SJSA1 (cell line): ENCODE results near the gene PEX14. TPM values are rescaled to one million over a fixed set of nuclear protein-coding genes. Genes with fewer than 3 reads are reported as not detected.
"Not testable (repeated sequence)": the region's sequence is repeated elsewhere in the genome, so short reads cannot be mapped to it uniquely, and the experiment has no call there.

ENCODE experiments used
- DNase-seq, 2 experiments: peaks; one replicate each; pipeline ENCODE4 v3.0.0-alpha.2; 2015 to 2020; ENCODE audit warnings: low spot score in 2 of 2, low read depth in 1 of 2
- H3K27ac ChIP-seq: fragments of 250-450 bp; sonication (Bioruptor Pico); 2 replicates; pipeline ENCODE4 v1.5.1; 2020; ENCODE audit warnings: mild to moderate bottlenecking, moderate library complexity
- H3K27me3 ChIP-seq: fragments of 250-450 bp; sonication (Bioruptor Pico); replicated peaks from 2 replicates; pipeline ENCODE4 v1.5.1; 2020; ENCODE audit warnings: mild to moderate bottlenecking, moderate library complexity
- H3K36me3 ChIP-seq: fragments of 250-450 bp; sonication (Bioruptor Pico); 2 replicates; pipeline ENCODE4 v1.5.1; 2020; ENCODE audit warnings: mild to moderate bottlenecking
- H3K4me1 ChIP-seq: fragments of 250-450 bp; sonication (Bioruptor Pico); replicated peaks from 2 replicates; pipeline ENCODE4 v1.6.1; 2021; ENCODE audit warnings: mild to moderate bottlenecking
- H3K4me3 ChIP-seq: fragments of 250-450 bp; sonication (Bioruptor Pico); 2 replicates; pipeline ENCODE4 v1.5.1; 2020; ENCODE audit warnings: mild to moderate bottlenecking
- H3K9me3 ChIP-seq: fragments of 250-450 bp; sonication (Bioruptor Pico); replicated peaks from 2 replicates; pipeline ENCODE4 v1.5.1; 2020; ENCODE audit warnings: mild to moderate bottlenecking
- total RNA-seq: library from RNA; depleted of rRNA; stranded (reverse); fragments of >200 nt; shearing (Covaris generic); gene quantifications from 2 replicates; pipeline ENCODE4 v1.2.3, GENCODE V29; 2014; rRNA removed

The PEX14 gene, protein sequence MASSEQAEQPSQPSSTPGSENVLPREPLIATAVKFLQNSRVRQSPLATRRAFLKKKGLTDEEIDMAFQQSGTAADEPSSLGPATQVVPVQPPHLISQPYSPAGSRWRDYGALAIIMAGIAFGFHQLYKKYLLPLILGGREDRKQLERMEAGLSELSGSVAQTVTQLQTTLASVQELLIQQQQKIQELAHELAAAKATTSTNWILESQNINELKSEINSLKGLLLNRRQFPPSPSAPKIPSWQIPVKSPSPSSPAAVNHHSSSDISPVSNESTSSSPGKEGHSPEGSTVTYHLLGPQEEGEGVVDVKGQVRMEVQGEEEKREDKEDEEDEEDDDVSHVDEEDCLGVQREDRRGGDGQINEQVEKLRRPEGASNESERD
- 13.8 and 14.0 TPM in 2 replicates for total RNA-seq

DNA sequence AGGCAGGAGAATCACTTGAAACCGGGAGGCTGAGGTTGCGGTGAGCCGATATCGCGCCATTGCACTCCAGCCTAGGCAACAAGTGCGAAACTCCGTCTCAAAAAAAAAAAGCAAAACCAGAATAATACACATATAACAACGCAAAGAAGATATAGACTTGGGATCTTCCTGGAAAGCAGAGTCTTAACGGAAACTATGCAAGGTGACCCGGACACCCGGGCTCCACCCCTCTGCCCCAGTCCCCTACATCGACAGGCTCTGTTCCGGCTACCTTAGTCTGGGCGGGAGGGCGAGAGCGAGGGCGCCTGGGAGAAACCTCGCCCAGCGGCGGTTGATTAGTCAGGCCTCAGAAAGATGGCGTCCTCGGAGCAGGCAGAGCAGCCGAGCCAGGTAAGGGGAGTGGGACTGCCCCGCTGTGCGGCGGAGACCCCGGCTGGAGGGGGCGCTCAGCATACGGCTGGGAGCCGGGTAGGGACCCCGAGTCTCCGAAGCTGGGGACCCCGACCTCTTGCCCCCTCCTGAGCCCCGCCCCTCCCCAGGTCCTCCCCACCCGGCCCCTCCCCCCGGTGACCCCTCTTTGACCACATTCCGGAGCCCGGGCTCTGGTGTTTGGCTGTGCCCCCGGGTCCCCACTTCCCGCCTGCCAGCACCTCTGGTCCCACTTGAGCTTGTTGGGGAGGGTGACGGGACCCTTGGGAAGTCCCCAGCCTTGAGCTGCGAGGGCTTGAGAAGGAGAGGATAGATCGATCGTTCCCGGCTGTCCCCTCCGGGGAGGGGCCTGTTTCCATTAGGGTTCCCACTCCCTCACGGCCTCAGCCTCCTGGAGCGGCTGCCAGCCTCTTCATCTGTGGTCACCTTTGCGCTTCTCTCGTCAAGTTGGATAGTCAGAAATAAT, at the start of gene PEX14:
Gene PEX14 (plus strand): TSS at position 338 of the 895 bp plus-strand sequence. CDS start 17 bp downstream, at position 355.
- Histone ChIP-seq H3K9me3 (no peaks in the 10 kb centered on the region), H3K4me1 (peaks cover 19% of the 10 kb centered on the region), H3K27ac (peak within 1 kb of the TSS; percentile 24; the same call in 1 of the 2 replicates), H3K36me3 (peaks cover 3% of the 10 kb centered on the region; the same call in 1 of the 2 replicates), H3K4me3 (peak within 1 kb of the TSS; percentile 56), H3K27me3 (no peaks in the 10 kb centered on the region)
- peak; percentile 72 to 89 for DNase-seq

DNA sequence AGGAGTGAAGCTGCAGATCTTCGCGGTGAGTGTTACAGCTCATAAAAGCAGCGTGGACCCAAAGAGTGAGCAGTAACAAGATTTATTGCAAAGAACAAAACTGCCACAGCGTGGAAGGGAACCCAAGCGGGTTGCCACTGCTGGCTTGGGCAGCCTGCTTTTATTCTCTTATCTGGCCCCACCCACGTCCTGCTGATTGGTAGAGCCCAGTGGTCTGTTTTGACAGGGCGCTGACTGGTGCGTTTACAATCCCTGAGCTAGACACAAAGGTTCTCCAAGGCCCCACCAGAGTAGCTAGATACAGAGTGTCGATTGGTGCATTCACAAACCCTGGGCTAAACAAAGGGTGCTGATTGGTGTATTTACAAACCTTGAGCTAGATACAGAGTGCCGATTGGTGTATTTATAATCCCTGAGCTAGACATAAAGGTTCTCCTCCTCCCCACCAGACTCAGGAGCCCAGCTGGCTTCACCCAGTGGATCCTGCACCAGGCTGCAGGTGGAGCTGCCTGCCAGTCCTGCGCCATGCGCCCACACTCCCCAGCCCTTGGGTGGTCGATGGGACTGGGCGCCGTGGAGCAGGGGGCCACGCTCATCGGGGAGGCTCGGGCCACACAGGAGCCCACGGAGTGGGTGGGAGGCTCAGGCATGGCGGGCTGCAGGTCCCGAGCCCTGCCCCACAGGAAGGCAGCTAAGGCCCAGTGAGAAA, 48.8 kb upstream of the PEX14 start:
- H3K4me1 ChIP-seq, H3K36me3 ChIP-seq, H3K27me3 ChIP-seq, H3K27ac ChIP-seq, H3K4me3 ChIP-seq, DNase-seq, H3K9me3 ChIP-seq: not testable (repeated sequence)

DNA sequence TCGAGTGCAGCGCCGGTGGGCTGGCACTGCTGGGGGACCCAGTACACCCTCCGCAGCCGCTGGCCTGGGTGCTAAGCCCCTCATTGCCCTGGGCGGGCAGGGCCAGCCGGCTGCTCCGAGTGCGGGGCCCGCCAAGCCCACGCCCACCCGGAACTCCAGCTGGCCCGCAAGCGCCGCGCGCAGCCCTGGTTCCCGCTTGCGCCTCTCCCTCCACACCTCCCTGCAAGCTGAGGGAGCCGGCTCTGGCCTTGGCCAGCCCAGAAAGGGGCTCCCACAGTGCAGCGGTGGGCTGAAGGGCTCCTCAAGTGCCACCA, 48.3 kb upstream of the PEX14 start:
- H3K36me3 ChIP-seq, DNase-seq, H3K4me3 ChIP-seq, H3K27me3 ChIP-seq, H3K9me3 ChIP-seq, H3K27ac ChIP-seq: not testable (repeated sequence)
- H3K4me1 ChIP-seq: peaks cover 14% of the 10 kb centered on the region

DNA sequence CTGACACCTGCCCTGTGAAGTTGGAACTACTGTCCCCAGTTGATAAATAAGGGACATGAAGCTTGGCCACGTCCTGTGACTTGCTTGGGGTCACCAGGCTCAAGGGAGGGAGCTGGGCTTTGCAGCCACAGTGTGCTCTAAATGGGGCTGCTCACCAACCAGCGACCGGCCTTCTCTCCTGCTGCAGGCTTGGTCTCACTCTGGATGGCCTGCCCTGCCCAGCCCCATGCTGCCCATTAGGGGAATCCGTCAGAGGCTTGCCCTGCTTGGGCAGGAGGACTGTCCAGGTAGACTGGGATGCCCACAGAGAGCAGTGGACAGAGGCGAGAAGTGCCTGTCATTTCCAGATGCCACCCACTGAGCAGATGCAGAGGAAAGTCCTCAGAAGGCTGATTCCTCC, 45.8 kb upstream of the PEX14 start:
- Histone ChIP-seq H3K27ac (no peak overlapping the region), H3K27me3 (no peaks in the 10 kb centered on the region), H3K9me3 (no peaks in the 10 kb centered on the region), H3K4me1 (peaks cover 15% of the 10 kb centered on the region), H3K36me3 (no peaks in the 10 kb centered on the region), H3K4me3 (no peak overlapping the region)
- no peak for DNase-seq

DNA sequence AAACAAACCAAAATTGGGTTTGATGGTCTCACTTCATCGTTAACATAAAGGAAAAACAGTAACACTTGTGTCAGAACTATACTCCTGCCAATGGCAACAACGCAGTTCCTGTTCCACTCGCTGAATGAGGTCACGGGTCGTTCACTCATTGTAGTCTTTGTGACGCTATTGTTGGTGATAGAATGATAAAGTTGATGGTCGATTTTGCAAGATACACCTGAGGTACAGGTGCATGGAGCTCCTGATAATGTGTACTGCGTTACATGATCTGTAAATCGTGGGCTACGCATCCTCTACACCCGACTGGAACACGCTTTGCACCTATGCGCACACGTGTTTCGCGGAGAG, 44.9 kb upstream of the PEX14 start:
- H3K27ac ChIP-seq: no peak overlapping the region
- H3K36me3 ChIP-seq: no peaks in the 10 kb centered on the region
- DNase-seq: no peak
- no peaks in the 10 kb centered on the region for H3K9me3 ChIP-seq
- H3K27me3 ChIP-seq: no peaks in the 10 kb centered on the region
- H3K4me3 ChIP-seq: peak overlapping the region; percentile 64
- H3K4me1 ChIP-seq: peaks cover 15% of the 10 kb centered on the region

DNA sequence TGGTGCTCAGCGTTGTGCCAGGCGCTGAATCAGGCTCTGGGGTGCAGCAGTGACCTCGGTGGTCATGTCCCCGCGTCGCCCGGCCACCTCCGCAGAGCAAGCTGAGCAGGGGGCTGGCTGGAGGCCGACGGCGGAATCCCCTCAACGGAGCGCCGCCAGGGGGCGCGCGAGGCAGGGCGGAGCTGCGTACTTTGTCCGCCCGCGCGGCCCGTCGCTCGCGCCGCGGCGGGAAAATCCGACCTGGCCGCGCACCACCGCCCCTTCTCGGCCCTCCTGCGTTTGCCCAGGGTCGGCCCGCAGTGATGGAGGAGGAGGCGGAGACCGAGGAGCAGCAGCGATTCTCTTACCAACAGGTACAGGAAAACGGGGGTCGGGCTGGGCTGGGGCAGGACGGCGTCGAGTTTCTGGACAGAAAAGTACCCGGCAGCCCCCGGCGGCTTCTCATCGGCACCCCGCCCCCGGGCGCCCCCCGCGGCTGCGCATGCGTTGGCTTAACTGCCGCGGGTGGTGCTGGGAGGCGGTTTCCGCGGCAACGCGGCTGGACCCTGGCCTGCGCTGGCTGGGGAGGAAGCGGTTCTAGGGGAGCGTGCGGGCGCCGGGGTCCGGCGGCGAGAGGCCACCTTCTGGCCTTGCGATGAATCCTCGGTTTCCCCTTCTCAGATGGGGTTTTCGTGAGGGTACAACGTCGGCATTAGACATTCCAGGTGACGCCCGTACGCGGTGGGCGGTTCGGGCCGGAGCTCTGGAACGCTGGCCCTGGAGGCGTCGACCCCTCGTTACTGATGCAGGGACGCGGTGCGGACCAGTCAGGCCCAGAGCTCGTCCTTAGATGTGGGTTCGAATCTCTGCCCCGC, 44.3 kb upstream of the PEX14 start, which contains the start of gene CENPS:
Gene CENPS (plus strand): TSS at position 218 of the 854 bp plus-strand sequence. CDS start 85 bp downstream, at position 303.
- peak within 1 kb of the TSS; percentile 64 for H3K4me3 ChIP-seq
- H3K4me1 ChIP-seq: peaks cover 15% of the 10 kb centered on the region
- no peaks in the 10 kb centered on the region for H3K36me3 ChIP-seq
- no peaks in the 10 kb centered on the region for H3K9me3 ChIP-seq
- no peaks in the 10 kb centered on the region for H3K27me3 ChIP-seq
- peak; percentile 90 to 97 for DNase-seq
- peak within 1 kb of the TSS; percentile 71 for H3K27ac ChIP-seq

DNA sequence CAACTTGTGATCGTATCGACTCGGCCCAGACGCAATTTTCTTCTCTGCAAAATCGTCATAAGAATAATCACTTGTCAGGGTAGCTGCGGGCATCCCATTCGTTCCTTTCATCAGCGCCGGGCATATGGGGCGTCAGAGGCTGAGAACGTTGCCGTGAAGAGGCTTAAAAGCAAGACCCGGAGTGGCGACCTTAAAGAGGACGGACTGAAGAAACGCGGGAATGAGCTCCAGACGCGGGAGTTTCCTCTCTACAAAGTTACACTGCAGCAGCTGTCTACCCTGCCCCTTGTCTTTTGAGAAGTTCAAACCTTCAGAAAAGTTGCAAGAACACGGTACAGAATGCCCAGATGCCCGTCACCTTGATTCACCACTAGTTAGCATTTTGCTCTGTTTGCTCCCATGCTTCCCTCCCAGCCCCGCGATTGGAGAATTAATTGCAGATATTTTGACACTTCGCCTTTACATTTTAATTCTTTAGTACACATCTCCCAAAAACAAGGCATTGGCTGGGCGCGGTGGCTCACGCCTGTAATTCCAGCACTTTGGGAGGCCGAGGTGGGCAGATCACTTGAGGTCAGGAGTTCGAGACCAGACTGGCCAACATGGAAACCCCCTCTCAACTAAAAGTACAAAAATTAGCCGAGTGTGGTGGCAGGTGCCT, 43.5 kb upstream of the PEX14 start:
- Histone ChIP-seq H3K27me3 (no peaks in the 10 kb centered on the region), H3K4me3 (peak overlapping the region; percentile 64), H3K27ac (peak overlapping the region; percentile 71), H3K9me3 (no peaks in the 10 kb centered on the region), H3K4me1 (peaks cover 15% of the 10 kb centered on the region), H3K36me3 (no peaks in the 10 kb centered on the region)
- DNase-seq: no peak

DNA sequence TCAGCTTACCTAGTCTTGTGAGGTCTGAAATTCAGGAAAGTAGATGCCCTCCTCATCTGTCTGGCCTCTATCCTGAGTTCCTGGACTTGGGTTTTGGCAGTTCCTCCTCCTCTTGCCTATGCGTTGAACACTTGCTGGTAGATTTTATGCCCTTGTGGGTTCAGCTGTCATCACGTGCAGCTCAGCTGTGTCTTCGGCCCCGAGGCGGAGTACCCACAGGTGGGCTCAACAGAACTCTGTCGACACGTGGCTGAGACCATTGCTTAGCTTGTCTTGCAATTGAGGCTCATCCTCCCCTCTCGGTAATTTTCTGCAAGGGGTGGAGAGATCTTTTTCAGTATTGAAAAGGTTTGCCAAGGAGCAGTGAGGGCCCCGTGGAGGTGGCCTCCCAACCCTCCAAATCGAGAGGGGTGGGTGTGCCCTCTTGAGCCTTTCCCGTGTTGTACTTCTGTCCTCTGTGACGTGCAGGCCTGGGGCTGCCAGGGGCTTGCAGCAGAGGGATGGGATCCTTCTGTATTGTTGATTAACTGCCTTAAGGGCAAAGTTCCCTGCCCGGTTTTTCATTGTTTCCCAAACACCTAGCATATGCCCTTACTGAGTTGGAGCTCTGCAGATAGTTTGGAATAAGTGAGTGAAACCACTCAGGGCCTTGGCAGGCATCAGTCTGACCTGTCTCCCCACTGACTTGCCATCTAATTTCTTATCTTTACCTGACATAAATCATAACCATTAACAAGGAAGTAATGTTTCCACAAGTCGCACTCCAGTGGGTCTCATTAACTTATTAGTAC, 41.6 kb upstream of the PEX14 start:
- no peaks in the 10 kb centered on the region for H3K9me3 ChIP-seq
- peaks cover 18% of the 10 kb centered on the region for H3K4me1 ChIP-seq
- no peak overlapping the region for H3K27ac ChIP-seq
- H3K27me3 ChIP-seq: no peaks in the 10 kb centered on the region
- H3K4me3 ChIP-seq: no peak overlapping the region
- no peak for DNase-seq
- H3K36me3 ChIP-seq: no peaks in the 10 kb centered on the region

DNA sequence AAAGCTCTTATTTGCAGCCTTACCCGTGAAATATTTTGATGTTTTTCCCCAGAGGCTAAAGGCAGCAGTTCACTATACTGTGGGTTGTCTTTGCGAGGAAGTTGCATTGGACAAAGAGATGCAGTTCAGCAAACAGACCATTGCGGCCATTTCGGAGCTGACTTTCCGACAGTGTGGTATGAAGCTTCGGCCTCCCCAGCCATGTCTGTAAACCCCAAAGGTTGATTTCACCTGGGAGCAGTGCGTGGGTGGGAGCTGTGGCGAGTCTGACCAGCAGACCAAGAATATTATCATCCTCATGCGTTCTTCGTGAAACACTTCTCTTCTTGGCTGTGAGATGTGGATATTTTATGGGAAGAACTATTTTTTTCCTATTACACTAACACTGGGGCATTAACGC, 41.0 kb upstream of the PEX14 start:
- Histone ChIP-seq H3K27ac (no peak overlapping the region), H3K4me1 (peaks cover 25% of the 10 kb centered on the region), H3K36me3 (no peaks in the 10 kb centered on the region), H3K27me3 (no peaks in the 10 kb centered on the region), H3K4me3 (no peak overlapping the region), H3K9me3 (no peaks in the 10 kb centered on the region)
- no peak for DNase-seq

DNA sequence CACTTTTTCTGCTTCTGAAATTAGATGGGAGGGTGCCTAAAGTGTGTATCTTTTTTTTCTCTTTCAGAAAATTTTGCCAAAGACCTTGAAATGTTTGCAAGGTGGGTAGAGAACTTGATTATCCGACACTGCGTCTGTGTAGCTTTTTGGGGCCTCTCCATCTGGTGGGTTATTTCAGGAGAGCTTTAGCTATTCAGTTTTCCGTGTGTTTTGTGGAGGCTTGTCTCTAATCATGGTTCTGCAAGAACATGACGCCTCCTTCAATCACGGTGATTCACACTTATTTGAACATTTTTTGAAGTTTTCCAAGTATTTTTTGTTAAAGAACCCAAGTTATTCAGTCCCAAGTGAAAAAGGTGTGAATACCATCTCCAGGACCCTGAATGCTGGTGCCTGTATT, 40.2 kb upstream of the PEX14 start:
- Histone ChIP-seq H3K4me1 (peaks cover 30% of the 10 kb centered on the region), H3K9me3 (no peaks in the 10 kb centered on the region), H3K27me3 (no peaks in the 10 kb centered on the region), H3K4me3 (no peak overlapping the region), H3K27ac (no peak overlapping the region), H3K36me3 (no peaks in the 10 kb centered on the region)
- no peak for DNase-seq

DNA sequence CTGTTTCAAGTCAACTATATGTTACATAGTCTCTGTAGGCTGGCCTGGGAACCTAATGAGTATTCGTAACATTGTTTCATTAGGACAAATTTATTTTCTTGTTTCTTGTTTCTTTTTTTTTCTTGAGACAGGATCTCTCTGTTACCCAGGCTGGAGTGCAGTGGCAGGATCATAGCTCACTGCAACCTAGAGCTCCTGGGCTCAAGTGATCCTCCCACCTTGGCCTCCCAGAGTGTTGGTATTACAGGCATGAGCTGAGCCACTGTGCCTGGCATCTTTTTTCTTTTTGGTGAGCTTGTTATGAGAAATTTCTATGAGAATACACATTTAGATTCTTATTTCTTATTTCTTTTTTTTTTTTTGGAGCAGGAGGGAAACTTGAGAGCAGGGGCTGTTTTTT, 37.7 kb upstream of the PEX14 start:
- Histone ChIP-seq H3K36me3 (0 out of 2 replicates have a peak, but pooled peaks cover 3% of the 10 kb centered on the region), H3K27ac (no peak overlapping the region), H3K4me3 (no peak overlapping the region), H3K9me3 (no peaks in the 10 kb centered on the region), H3K27me3 (no peaks in the 10 kb centered on the region), H3K4me1 (peaks cover 15% of the 10 kb centered on the region)
- no peak for DNase-seq

DNA sequence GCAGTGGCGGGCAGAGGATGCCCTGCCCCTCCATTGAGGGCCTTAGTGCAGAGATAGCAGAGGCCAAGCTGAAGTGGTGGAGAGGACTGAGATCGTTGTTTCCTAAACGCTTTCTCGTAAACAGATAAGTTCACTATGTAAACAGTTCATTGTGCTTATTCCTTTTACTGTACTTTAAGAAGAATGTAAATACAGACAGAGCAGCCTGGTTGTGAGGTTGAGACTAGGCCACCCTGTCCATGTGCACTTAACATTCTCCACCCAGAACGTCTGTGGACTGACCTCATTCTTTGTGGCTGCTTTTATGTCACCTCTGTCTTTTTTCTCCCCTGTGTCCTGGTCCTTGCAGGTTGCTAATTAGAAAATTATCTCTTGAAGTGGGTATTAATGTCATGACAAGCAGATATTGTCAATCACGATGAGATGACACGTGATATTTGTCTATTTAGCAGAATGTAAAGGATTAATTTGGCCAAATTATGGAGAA, 36.0 kb upstream of the PEX14 start:
- H3K27ac ChIP-seq: no peak overlapping the region

More for the DNA sequence above, 36.0 kb upstream of the PEX14 start:
- no peaks in the 10 kb centered on the region for H3K9me3 ChIP-seq
- 0 out of 2 replicates have a peak, but pooled peaks cover 3% of the 10 kb centered on the region for H3K36me3 ChIP-seq
- no peak overlapping the region for H3K4me3 ChIP-seq
- H3K4me1 ChIP-seq: peaks cover 15% of the 10 kb centered on the region
- peak; percentile 57 to 61 for DNase-seq
- no peaks in the 10 kb centered on the region for H3K27me3 ChIP-seq
